Cardiac muscle cell (in vitro differentiated cells and primary cell): Measurements from ENCODE around the gene PKNOX2. TPM values are rescaled to one million over a fixed set of nuclear protein-coding genes. Genes with fewer than 3 reads are reported as not detected.
A peak's percentile ranks its signal among the peaks of the same experiment; 100 is the strongest.

Experiments used
- DNase-seq, 2 donors: peaks; one replicate each; pipeline versions ENCODE4 v3.0.0 to v3.0.0-alpha.2; 2010 to 2017; ENCODE audit warnings: low read depth in 1 of 2, low spot score in 1 of 2
- H3K27ac ChIP-seq: fragments of 200-600 bp; sonication (generic); 2 replicates; pipeline ENCODE4 v1.5.1; 2016
- H3K27me3 ChIP-seq: fragments of 200-600 bp; sonication (generic); 2 replicates; pipeline ENCODE4 v1.6.0; 2016; ENCODE audit warnings: control low read depth
- H3K36me3 ChIP-seq: fragments of 200-600 bp; sonication (generic); 2 replicates; pipeline ENCODE4 v1.5.1; 2016; ENCODE audit warnings: control low read depth
- H3K4me1 ChIP-seq: fragments of 200-600 bp; sonication (generic); 2 replicates; pipeline ENCODE4 v1.8.1; 2017; ENCODE audit warnings: low read depth, mild to moderate bottlenecking, mixed run types
- H3K4me3 ChIP-seq: fragments of 200-600 bp; sonication (generic); 2 replicates; pipeline ENCODE4 v1.5.1; 2016; ENCODE audit warnings: mild to moderate bottlenecking
- H3K9me3 ChIP-seq: fragments of 200-600 bp; sonication (generic); 2 replicates; pipeline ENCODE4 v1.5.1; 2017; ENCODE audit warnings: low read depth, mild to moderate bottlenecking, control low read depth
- polyA plus RNA-seq: library from polyadenylated mRNA; unstranded; fragments of >200 nt; fragmentation: Nextera tagmentation; extraction: Ambion mirVana; gene quantifications from 2 replicates; pipeline ENCODE4 v1.2.1, GENCODE V29; 2016
- total RNA-seq: library from RNA; depleted of rRNA; stranded (reverse); fragments of >200 nt; gene quantifications from 2 replicates; pipeline ENCODE4 v1.2.3, GENCODE V29; 2016
- TF ChIP-seq, protein P1 (sequence below): IDR thresholded peaks from 2 replicates; pipeline ENCODE4 v1.5.1; 2012; ENCODE audit warnings: low read depth, mild to moderate bottlenecking, low read length

PKNOX2 gene
- total and polyA plus RNA-seq, 2 experiments from 2014 or later = 2.1 to 6.1 TPM

DNA sequence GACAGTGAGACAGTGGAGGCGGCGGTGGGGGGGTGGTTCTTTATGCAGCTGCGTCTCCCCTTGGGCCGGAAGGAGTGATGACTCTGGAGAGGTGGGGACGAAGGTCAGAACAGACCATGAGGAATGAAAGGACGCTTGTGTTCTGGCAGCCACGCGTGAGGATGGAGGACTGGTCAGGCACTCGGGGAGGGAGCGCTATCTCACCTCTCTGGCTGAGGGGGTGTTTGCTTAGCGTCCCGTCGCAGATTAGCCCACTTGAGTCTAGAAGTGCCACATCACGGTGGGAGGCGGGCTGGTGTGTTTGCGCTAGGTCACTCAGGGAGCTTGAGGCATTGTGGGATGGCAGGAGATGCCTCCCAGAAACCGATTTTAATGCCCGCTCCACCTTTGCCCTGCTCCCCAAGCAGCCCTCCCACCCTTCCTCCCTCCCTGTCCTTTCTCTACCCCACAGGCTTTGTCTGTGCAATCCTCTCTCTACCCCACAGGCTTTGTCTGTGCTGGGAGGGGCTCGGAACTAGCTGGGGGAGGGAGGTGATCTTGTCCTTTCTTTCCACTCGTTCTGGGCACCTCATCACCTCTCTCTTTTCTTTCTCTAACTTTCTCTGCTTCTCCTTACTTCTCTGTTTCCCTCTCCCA is 97.8 kb downstream of the PKNOX2 start:
- TF ChIP-seq, protein P1, sequence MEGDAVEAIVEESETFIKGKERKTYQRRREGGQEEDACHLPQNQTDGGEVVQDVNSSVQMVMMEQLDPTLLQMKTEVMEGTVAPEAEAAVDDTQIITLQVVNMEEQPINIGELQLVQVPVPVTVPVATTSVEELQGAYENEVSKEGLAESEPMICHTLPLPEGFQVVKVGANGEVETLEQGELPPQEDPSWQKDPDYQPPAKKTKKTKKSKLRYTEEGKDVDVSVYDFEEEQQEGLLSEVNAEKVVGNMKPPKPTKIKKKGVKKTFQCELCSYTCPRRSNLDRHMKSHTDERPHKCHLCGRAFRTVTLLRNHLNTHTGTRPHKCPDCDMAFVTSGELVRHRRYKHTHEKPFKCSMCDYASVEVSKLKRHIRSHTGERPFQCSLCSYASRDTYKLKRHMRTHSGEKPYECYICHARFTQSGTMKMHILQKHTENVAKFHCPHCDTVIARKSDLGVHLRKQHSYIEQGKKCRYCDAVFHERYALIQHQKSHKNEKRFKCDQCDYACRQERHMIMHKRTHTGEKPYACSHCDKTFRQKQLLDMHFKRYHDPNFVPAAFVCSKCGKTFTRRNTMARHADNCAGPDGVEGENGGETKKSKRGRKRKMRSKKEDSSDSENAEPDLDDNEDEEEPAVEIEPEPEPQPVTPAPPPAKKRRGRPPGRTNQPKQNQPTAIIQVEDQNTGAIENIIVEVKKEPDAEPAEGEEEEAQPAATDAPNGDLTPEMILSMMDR = no peak
- peak; percentile 16 to 49 for DNase-seq
- H3K27me3 ChIP-seq = peaks cover 47% of the 10 kb centered on the region
- H3K4me1 ChIP-seq = peaks cover 17% of the 10 kb centered on the region
- H3K4me3 ChIP-seq = no peak overlapping the region
- H3K36me3 ChIP-seq = no peaks in the 10 kb centered on the region
- H3K9me3 ChIP-seq = no peaks in the 10 kb centered on the region
- no peak overlapping the region for H3K27ac ChIP-seq

DNA sequence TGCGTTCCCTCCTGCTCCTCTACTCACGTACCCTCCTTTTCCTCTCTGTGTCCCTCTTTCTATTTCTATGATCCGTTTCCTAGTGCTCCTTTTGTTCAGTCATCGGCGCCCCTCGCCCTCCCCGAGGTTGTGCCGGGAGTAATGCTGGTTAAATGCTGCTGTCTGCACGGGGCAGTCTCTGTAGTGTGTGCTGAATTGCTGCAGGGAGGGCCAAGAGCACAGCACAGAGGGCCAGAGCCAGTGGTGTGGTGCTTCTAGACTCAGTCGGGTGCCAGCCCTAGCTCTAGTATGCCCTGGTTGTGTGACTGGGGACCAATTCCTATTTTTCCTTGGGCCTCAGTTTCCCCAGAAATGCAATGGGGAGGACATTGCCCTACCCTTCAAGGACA is 98.3 kb downstream of the PKNOX2 start:
- DNase-seq = peak in 1 of 2 donors; percentile 30
- Histone ChIP-seq H3K27ac (no peak overlapping the region), H3K9me3 (no peaks in the 10 kb centered on the region), H3K27me3 (peaks cover 47% of the 10 kb centered on the region), H3K36me3 (no peaks in the 10 kb centered on the region), H3K4me3 (no peak overlapping the region), H3K4me1 (peaks cover 17% of the 10 kb centered on the region)
- TF ChIP-seq, protein P1 = no peak

DNA sequence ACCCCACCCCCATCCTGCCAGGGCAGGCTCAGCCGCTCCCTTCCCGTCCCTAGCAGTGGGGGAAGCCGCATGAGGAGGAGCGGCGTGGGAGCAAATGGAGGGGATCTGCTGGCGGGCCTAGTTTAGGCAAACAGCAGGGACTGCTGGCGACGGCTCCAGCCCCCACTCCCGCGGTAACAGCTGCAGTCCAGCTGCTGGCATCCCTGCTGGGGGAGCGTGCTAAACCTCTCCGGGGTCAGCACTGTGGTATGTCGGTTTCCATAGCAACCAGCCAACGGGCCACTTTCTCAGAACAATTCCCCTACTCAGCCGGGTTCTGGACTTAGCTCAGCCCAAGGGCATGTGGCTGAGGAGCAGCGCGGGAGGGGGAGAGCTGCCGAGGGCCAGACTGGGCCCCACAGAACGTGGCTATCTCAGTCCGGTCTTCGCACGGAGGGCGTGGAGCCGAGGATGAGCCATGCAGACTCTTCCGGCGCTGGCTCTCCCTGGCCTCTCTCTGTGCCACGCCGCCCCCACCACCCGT is 98.8 kb downstream of the PKNOX2 start:
- Histone ChIP-seq H3K4me1 (peaks cover 17% of the 10 kb centered on the region), H3K4me3 (no peak overlapping the region), H3K27ac (no peak overlapping the region), H3K9me3 (no peaks in the 10 kb centered on the region), H3K27me3 (peaks cover 45% of the 10 kb centered on the region), H3K36me3 (no peaks in the 10 kb centered on the region)
- peak; percentile 54 to 99 for DNase-seq
- TF ChIP-seq, protein P1 = no peak

DNA sequence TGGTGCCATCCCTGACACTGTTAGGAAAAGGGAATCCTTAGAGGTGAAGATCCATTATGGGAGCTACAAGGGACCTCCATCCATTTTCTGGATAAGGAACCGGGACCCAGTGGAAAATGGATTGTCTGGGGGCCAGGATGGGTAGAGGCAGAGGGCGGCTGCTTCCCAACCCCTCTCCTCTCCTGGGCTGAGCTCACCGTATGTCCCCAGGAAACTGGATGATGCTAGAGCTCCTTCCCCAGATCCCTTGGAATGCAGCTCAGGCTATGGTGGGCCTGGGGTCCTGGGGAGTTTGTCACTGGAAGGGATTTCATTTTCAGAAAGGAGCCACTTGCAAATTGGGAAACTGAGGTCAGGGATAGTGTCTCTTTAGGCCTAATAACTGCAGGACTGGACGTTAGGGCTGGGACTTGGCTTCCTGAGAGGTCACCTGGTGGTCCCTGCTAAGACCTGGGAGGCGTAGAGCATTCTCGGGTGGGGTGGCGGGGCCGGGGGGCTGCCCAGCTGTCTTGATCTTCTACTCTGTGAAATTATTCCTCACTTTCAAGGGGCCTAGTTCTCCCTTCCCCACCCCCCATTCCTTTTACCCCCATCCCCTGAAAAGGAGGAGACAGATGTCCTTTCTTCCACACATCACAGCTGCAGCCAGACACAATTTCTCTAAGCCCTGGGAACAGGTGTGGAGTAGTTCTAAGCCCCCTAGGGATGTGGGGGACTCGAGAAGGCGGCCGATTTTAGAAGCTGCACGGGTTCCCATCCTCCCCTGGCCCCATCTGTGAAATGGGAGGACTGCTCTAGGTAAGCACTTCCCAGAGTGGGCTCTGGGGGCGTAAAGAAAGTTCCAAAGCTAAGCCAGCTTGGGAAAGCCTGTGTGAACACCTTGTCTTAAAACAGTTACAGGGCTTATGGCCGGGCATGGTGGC is 99.8 kb downstream of the PKNOX2 start:
- no peaks in the 10 kb centered on the region for H3K36me3 ChIP-seq
- no peak for DNase-seq
- no peak overlapping the region for H3K4me3 ChIP-seq
- H3K4me1 ChIP-seq = peaks cover 17% of the 10 kb centered on the region
- H3K9me3 ChIP-seq = no peaks in the 10 kb centered on the region
- H3K27me3 ChIP-seq = peaks cover 40% of the 10 kb centered on the region
- H3K27ac ChIP-seq = no peak overlapping the region
- TF ChIP-seq, protein P1 = no peak

DNA sequence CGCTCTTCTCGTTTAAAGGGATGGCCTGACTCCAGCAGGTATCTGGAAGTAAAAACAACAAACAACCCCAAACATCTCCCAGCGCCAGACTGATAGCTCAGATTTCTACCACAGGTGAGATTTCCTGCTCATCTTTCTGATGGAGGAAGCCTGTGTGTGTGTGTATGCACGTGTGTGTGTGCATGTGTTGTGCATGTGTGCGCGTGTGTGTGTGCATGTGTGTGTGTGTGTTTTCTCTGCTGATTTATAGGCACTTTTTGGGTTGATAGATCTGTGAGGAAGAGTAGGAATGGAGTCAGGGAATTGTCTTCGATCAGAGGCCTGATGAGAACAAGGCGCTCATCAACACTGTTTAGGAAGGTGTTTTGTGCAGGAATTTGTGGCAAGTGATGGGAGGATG is 103.0 kb downstream of the PKNOX2 start:
- Histone ChIP-seq H3K4me3 (no peak overlapping the region), H3K4me1 (peaks cover 9% of the 10 kb centered on the region), H3K36me3 (no peaks in the 10 kb centered on the region), H3K27ac (no peak overlapping the region), H3K27me3 (peaks cover 19% of the 10 kb centered on the region), H3K9me3 (no peaks in the 10 kb centered on the region)
- TF ChIP-seq, protein P1 = no peak
- no peak for DNase-seq
